Gastroesophageal sphincter (tissue), 4 donors: ENCODE results near the gene GIPC2. TPM values are rescaled to one million over a fixed set of nuclear protein-coding genes. Genes with fewer than 3 reads are reported as not detected.
A peak's percentile ranks its signal among the peaks of the same experiment; 100 is the strongest.

Source experiments
- ATAC-seq: fragments of 150-250 bp; one replicate; pipeline ENCODE4 v1.9.1; 2016; ENCODE audit warnings: mild to moderate bottlenecking, moderate library complexity
- H3K27ac ChIP-seq, 4 donors: fragments of 200-600 bp; sonication (generic) in 3 of 4; 1 replicate in 3 of 4; 2 replicates in 1 of 4; pipeline ENCODE4 v1.5.1; 2016 to 2019
- H3K27me3 ChIP-seq: fragments of 200-600 bp; sonication (generic); one replicate; pipeline ENCODE4 v1.5.1; 2019
- H3K36me3 ChIP-seq, 2 donors: fragments of 200-600 bp; sonication (generic); one replicate each; pipeline ENCODE4 v1.5.1; 2019; ENCODE audit warnings: control low read depth in 1 of 2
- H3K4me1 ChIP-seq, 3 donors: fragments of 200-600 bp; sonication (generic); 1 replicate in 2 of 3; 2 replicates in 1 of 3; pipeline ENCODE4 v1.5.1; 2016 to 2019; ENCODE audit warnings: control low read depth in 2 of 3
- H3K4me3 ChIP-seq, 2 donors: fragments of 200-600 bp; sonication (generic); one replicate each; pipeline ENCODE4 v1.5.1; 2019; ENCODE audit warnings: mild to moderate bottlenecking in 1 of 2, moderate library complexity in 1 of 2
- H3K9me3 ChIP-seq, 3 donors: fragments of 200-600 bp; sonication (generic); one replicate each; pipeline ENCODE4 v1.5.1; 2017 to 2019; ENCODE audit warnings: control low read depth in 2 of 3
- CTCF ChIP-seq, 4 experiments: fragments of 200-600 bp in 2 of 4; fragments of 450-650 bp in 2 of 4; sonication (generic) in 1 of 4; IDR thresholded peaks; one replicate each; pipeline ENCODE4 v1.5.1; 2017 to 2019; ENCODE audit warnings: antibody characterized with exemption in 4 of 4, mild to moderate bottlenecking in 2 of 4, moderate library complexity in 2 of 4
- EP300 ChIP-seq: sonication (generic); formaldehyde crosslinking; IDR thresholded peaks from one replicate; pipeline ENCODE4 v1.6.1; 2017; ENCODE audit warnings: antibody characterized with exemption, mild to moderate bottlenecking
- POLR2A ChIP-seq, 2 donors: fragments of 450-650 bp; IDR thresholded peaks; one replicate each; pipeline ENCODE4 v1.6.1; 2017; ENCODE audit warnings: antibody characterized with exemption in 2 of 2, mild to moderate bottlenecking in 2 of 2, moderate library complexity in 1 of 2
- POLR2AphosphoS5 ChIP-seq: sonication (generic); formaldehyde crosslinking; IDR thresholded peaks from one replicate; pipeline ENCODE4 v1.6.1; 2017; ENCODE audit warnings: antibody characterized with exemption
- WGBS, 2 donors: methylation state at CpG; one replicate each; pipeline ENCODE4 v1.1.5; 2018; ENCODE audit warnings: low coverage in 1 of 2; 5-methylcytosine and 5-hydroxymethylcytosine counted together
- total RNA-seq, 4 donors: library from RNA; depleted of rRNA; stranded (reverse); fragments of >200 nt; gene quantifications; one replicate each; pipeline ENCODE4 v1.1.0, GENCODE V29; 2016

Gene GIPC2
- total RNA-seq, 4 donors from 2014 or later, result 2.2 to 9.0 (median 5.5) TPM

- 63 to 65% methylated on average over 4 of the region's 4 CpGs for WGBS, 2 donors
- no peaks in the 10 kb centered on the region for H3K27me3 ChIP-seq
- peaks cover 0 to 57% (median 2%) of the 10 kb centered on the region in 3 donors for H3K4me1 ChIP-seq
- peaks cover 0 to under 1% of the 10 kb centered on the region in 2 donors for H3K36me3 ChIP-seq
- TF ChIP-seq POLR2AphosphoS5 (no peak), POLR2A (IDR thresholded peaks at IDR 0.05) (no peak), CTCF (IDR thresholded peaks at IDR 0.05) (no peak), EP300 (no peak)
- ATAC-seq, result no peak
- H3K4me3 ChIP-seq, result peak overlapping the region; percentile 62 to 100
- H3K27ac ChIP-seq, result peak overlapping the region; percentile 30 to 100 (median 91)
- no peaks in the 10 kb centered on the region for H3K9me3 ChIP-seq
Measured at GRCh38 chr1:78007677-78008341, 38.0 kb upstream of the GIPC2 start.

GRCh38 chr1:78009276-78009675, 36.5 kb upstream of the GIPC2 start:
- H3K27me3 ChIP-seq, result no peaks in the 10 kb centered on the region
- H3K4me1 ChIP-seq, result peaks cover 0 to 49% (median 2%) of the 10 kb centered on the region in 3 donors
- peaks cover 0 to 15% of the 10 kb centered on the region in 2 donors for H3K36me3 ChIP-seq
- TF ChIP-seq CTCF (IDR thresholded peaks at IDR 0.05), result no peak
- no peak for TF ChIP-seq EP300
- TF ChIP-seq POLR2A (IDR thresholded peaks at IDR 0.05), result no peak
- TF ChIP-seq POLR2AphosphoS5, result no peak
- H3K9me3 ChIP-seq, result no peaks in the 10 kb centered on the region
- 60 to 72% methylated on average over 3 of the region's 3 CpGs for WGBS, 2 donors
- H3K27ac ChIP-seq, result peak overlapping the region; percentile 14 to 91 (median 52)
- peak overlapping the region; percentile 14 to 62 for H3K4me3 ChIP-seq
- no peak for ATAC-seq

GRCh38 chr1:78009836-78010235, 35.9 kb upstream of the GIPC2 start:
- peaks cover 0 to 54% (median 2%) of the 10 kb centered on the region in 3 donors for H3K4me1 ChIP-seq
- no peak for TF ChIP-seq CTCF (IDR thresholded peaks at IDR 0.05)
- TF ChIP-seq EP300, result no peak
- no peak for TF ChIP-seq POLR2A (IDR thresholded peaks at IDR 0.05)
- no peak for TF ChIP-seq POLR2AphosphoS5
- no peak for ATAC-seq
- H3K27ac ChIP-seq, result peak overlapping the region; percentile 14 to 91 (median 52)
- peaks cover 0 to 21% of the 10 kb centered on the region in 2 donors for H3K36me3 ChIP-seq
- H3K4me3 ChIP-seq, result peak overlapping the region; percentile 14 to 62
- H3K9me3 ChIP-seq, result no peaks in the 10 kb centered on the region
- H3K27me3 ChIP-seq, result no peaks in the 10 kb centered on the region
- WGBS, 2 donors, result 33 to 48% methylated on average over 3 of the region's 3 CpGs

DNA sequence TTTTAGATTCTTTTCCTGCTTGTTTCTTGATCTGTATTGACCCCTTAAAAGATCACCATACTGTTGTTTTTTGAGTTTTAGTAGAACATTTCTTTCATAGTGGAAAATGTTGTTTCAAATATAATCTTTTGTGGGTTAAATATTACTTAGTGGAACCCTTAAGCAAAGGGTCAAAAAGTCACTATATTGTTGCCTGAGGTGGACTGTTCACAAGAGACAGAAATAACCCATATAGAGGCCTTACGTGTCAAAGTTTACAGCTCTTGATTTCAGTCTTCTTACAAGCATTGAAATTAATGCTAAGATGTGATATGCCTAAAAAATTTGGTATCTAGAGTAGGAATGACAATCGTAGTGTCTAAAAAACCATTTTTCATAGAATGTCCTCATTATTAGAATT, 34.7 kb upstream of the GIPC2 start:
- TF ChIP-seq POLR2A (IDR thresholded peaks at IDR 0.05) (no peak), EP300 (no peak), CTCF (IDR thresholded peaks at IDR 0.05) (no peak), POLR2AphosphoS5 (no peak)
- Histone ChIP-seq H3K27me3 (no peaks in the 10 kb centered on the region), H3K36me3 (peaks cover 0 to 30% of the 10 kb centered on the region in 2 donors), H3K4me1 (peaks cover 0 to 62% (median 2%) of the 10 kb centered on the region in 3 donors), H3K4me3 (peak overlapping the region in 1 of 2 donors; percentile 23), H3K9me3 (no peaks in the 10 kb centered on the region), H3K27ac (peak overlapping the region in 3 of 4 donors; percentile 18 to 91 (median 56))
- 37 to 81% methylated on average over 2 of the region's 2 CpGs for WGBS, 2 donors
- no peak for ATAC-seq

GRCh38 chr1:78015148-78015547, 30.6 kb upstream of the GIPC2 start:
- H3K27me3 ChIP-seq, result no peaks in the 10 kb centered on the region
- TF ChIP-seq POLR2AphosphoS5 (no peak), EP300 (no peak), POLR2A (IDR thresholded peaks at IDR 0.05) (no peak), CTCF (IDR thresholded peaks at IDR 0.05) (no peak)
- H3K9me3 ChIP-seq, result no peaks in the 10 kb centered on the region
- no peak overlapping the region for H3K4me3 ChIP-seq
- peaks cover 0 to 52% of the 10 kb centered on the region in 2 donors for H3K36me3 ChIP-seq
- H3K4me1 ChIP-seq, result peaks cover 0 to 41% (median 0%) of the 10 kb centered on the region in 3 donors
- peak overlapping the region in 1 of 4 donors; percentile 5 for H3K27ac ChIP-seq
- ATAC-seq, result no peak
